NCI-H2107 (cell line): ENCODE measurements around the gene NCAPG.
"Not testable (repeated sequence)": the region's sequence is repeated elsewhere in the genome, so short reads cannot be mapped to it uniquely, and the experiment has no call there.

ENCODE experiments used
- DNase-seq: peaks from one replicate; lab custom pipeline; 2025; lab: John Stamatoyannopoulos, UW

The NCAPG gene

DNA sequence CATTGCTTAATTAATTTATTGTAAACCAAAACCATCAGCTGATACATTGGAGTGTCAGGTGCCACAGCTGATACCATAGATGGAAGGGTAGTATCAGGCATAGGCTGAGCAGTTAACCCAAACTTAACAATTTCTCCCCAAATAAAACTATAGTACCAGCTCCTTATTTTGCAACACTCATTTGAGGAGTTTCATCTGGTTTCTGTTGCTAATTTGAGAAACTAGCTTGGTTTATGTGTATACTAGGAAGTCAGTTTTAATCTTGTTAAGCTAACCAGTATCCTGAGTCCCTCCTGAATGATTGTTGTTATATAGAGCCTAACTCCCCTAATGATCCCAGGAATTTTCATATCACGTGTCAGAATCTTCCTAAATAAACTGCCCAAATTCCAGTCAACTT is 13.0 kb upstream of the NCAPG start:
- DNase-seq, result no peak

DNA sequence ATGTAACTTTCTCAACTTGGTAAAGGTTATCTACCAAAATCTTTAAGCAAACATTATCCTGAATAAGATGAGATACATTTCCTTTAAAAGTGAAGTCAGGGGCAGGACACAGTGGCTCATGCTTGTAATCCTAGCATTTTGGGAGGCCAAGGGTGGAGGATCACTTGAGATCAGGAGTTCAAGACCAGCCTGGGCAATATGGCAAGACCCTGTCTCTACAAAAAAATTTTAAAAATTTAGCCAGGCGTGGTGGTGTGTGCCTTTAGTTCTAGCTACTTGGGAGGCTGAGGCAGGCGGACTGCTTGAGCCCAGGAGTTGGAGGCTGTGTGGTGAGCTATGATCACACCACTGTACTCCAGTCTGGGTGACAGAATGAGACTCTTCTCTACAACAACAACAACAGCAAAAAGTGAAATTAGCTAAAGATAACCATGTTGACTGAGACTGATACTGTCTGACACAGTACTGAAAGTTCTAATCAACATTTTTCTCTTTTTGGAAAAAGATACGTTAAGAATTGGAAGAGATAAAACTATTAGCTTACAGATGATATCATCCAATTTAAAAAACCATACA is 5.1 kb upstream of the NCAPG start:
- DNase-seq, result no peak

DNA sequence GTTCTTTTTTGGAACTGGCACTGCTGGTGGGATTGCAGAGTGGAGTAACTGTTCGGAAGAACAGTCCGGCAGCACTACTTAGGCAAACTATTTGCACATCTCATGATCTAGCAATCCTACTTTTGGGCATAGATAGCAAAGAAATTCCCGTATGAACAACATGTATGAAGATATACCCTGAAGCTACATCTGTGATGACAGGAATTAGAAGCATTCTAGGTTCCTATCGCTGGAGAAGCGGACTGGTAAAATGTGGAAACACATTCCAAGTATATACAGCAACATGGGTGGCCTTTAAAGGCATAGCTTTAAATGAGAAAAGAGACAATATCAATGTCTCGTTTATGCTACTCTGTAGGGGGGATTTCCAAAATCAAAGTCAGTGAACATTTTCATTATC is 3.3 kb upstream of the NCAPG start:
- DNase-seq, result no peak

DNA sequence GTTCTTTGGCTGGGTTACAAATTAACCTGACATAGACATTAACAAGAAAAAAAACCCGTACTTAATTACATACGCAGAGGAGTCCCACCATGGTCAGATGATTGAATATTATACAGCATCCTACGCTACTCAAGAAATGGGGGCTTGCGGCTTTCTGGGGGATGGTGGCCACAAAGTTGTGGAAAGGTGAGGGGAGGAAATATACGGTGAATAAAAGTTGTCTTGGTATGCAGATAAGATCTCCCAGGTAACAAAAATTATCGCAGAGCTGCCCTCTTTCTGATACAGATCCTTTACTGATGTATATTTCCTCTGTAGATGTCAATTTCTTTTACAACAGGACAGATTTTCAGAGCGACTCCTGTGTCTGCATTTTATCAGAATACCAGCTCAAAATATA is 1.1 kb upstream of the NCAPG start:
- no peak for DNase-seq

DNA sequence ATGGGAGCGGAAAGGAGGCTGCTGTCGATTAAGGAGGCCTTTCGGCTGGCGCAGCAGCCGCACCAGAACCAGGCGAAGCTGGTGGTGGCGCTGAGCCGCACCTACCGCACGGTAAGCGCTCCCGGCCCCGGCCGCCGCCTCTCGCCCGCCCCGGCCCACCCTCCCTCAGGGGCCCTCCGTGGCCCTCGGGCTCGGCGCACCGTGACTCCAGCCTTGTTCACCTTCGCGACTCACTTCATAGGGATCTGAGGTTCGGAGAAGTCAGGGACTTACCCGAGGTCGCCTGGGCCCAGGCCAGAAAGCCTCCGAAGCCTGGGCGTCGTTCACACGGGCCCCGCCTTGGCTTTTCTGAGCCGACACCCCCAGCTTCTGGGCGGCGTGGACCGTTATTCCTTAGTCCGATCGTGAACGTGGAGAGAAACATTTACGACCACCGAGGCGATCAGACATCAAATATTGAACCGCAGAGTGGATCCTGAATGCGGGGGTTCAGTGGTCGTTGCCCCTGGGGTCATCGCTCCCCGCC is 362 bp downstream of the NCAPG start:
- DNase-seq, result no peak

DNA sequence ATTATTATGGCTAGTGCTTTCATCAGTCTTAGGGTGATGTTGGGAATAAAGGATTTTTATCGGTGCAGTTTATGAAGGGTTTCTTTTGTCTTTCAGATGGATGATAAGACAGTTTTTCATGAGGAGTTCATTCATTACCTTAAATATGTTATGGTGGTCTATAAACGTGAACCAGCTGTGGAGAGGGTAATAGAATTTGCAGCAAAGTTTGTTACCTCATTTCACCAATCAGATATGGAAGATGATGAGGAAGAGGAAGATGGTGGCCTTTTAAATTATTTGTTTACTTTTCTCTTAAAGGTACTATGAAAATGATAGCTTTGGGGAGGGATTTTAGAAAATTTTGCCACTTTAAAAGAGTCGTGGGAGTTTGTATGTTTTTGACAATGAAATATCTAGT is 1.3 kb downstream of the NCAPG start:
- no peak for DNase-seq

DNA sequence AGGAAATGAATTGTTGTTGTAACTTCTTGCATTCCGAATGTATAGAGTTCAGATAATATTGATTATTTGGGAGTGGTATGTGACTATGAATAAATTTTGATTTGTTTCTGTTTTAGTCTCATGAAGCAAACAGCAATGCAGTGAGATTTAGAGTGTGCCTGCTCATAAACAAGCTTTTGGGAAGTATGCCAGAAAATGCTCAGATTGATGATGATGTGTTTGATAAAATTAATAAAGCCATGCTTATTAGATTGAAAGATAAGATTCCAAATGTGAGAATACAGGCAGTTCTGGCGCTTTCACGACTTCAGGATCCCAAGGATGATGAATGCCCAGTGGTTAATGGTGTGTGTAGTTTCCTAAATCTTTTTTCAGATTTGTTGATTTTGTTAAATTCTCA is 2.0 kb downstream of the NCAPG start:
- no peak for DNase-seq

DNA sequence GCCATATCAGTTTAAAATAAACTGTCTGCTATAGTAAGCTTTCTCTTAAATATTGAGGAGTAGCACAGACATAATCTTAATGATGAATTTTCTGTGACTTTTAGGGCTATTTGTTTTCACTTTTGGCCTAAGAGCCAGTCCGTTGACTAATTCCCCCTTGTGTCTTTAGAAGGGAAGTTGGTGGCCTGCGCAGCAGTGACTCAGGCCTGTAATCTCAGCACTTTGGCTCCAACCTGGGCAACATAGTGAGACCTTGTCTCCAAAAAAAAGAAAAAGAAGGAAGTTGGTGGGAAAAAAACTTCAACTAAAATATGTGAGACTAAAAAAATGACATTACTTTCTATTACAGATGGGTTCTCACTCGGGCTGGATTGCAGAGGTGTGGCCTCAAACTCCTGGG is 3.4 kb downstream of the NCAPG start:
- DNase-seq, result no peak

DNA sequence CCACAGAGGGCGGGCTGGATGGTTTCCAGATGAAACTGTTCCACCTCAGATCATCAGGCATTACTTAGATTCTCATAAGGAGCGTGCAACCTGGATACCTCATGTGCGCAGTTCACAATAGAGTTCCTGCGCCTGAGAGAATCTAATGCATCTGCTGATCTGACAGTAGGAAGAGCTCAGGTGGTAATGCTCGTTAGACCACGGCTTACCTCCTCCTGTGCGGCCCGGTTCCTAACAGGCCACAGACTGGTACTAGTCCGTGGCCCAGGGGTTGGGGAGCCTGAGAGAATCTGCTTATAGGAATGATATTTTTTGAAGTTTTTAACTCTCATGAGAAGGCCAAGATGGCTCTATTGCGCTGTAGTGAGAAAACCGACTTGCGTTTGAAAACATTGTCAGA is 5.4 kb downstream of the NCAPG start:
- DNase-seq, result no peak

DNA sequence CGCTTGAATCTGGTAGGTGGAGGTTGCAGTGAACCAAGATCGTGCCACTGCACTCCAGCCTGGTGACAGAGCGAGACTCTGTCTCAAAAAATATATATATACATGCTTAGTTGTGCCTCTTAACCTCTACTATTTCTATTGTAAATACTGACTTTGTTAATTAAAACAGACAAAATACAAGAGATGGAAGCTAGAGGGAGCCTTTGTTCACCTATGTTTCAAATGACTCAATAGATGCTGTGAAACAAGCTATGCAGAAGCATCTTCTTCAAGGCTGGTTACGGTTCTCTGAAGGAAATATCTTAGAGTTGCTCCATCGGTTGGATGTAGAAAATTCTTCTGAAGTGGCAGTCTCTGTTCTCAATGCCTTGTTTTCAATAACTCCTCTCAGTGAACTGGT is 6.2 kb downstream of the NCAPG start:
- DNase-seq, result no peak

DNA sequence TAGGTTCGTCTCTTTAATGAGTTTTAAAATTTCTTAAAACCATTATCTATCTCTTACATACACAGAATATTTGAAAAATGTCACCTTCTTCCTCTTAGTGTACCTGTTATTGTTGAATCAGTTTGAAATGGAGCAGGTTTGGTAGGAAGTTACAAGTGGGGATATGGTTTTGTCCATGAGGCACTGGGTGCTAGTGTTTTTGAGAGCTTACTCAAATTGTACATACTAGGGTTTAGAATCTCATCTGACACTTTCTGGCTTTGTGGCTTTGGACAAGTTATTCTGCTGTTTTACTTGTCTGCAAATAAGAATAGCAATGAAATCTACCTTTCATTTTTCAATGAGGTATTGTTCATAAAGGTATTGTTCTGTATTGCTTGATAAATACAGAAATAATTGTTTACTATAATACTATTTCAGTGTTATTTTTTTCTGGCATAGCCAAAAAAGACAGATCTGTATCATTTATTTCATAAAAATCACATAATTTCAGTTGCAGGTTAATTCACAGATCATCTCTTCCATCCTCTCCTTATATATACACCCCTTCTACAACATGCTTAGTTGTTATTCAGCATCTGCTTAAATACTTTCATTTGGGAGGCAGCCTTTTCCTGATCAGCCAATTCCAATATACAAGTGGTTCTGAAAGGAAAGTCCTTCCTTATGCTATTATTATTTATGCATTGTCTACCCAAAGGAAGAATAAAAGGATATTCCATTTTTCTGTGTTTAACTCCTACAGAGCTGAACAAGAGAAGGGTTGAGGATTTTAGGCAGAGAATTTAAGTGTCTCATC is 13.3 kb downstream of the NCAPG start:
- no peak for DNase-seq

DNA sequence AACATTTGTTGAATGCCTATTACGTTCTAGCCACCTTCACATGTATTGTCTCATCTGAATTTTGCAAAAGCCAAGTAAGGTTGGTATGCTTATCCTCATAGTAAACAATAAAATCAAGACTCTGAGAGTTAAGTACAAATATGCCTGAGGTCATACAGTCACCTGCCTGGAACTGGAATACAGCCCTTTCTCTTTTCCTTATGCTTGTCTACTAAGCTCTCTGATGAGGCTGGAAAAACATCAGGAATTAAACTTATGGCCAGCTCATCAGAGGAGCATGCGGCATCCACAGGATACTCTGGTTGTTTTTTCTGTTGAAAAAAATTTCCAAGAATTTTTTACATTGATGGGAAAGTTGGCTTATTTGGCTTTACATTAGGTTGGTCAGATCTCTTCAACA is 35.5 kb downstream of the NCAPG start:
- DNase-seq, result no peak

DNA sequence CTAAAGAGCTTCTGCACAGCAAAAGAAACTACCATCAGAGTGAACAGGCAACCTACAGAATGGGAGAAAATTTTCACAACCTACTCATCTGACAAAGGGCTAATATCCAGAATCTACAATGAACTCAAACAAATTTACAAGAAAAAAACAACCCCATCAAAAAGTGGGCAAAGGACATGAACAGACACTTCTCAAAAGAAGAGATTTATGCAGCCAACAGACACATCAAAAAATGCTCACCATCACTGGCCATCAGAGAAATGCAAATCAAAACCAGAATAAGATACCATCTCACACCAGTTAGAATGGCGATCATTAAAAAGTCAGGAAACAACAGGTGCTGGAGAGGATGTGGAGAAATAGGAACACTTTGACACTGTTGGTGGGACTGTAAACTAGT is 39.5 kb downstream of the NCAPG start:
- DNase-seq, result not testable (repeated sequence)

DNA sequence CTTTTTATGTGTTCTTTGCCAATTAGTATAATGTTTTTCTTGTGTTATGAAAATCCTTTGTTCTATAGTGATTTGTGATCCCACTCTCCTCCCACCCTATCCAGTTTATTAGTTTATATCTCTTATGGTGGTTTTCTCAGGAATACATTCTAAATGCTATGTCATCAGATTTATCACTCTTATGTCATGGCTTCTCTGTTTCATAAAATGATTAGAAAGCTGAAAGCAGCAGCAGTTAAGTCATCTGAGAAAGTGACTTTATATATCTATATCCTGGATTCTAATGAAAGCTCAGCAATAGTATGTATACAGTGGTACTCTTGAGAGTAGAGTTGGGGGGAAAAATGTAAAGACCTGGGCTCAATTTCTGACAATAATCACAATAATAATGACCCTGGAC is 41.2 kb downstream of the NCAPG start:
- DNase-seq, result no peak

DNA sequence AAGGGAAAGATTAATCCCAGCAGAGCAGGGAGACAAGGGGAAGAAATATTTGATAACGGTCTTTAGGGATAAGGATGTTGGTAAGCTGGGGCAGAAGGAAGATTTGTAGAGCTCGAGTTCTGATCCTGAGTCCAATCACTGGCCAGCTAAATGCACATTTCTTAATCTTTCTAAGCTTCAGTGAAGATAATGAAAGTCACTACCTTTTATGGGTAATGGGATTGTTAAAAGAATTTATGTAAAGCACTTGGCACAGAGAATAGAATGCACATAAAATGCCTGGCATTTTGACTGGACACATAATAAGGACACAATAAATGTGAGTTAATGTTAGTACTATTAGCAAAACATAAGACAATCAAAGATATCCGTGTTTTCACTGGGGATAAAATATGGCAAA is 43.3 kb downstream of the NCAPG start:
- no peak for DNase-seq

DNA sequence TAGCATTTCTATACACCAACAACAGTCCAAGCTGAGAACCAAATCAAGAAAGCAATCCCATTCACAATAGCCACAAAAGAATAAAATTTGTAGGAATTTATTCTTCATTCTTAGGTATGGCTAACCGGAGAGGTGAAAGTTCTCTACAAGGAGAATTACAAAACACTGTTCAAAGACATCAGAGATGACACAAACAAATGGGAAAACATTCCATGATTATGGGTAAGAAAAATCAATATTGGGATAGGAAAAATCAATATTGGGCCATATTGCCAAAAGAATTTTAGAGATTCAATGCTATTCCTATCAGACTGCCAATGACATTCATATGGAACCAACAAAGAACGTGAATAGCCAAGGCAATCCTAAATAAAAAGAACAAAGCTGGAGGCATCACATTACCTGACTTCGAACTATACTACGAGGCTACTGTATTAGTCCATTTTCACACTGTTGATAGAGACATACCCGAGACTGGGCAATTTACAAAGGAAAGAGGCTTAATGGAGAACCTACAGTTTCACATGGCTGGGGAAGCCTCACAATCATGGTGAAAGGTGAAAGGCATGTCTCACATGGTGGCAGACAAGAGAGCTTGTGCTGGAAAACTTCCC is 49.1 kb downstream of the NCAPG start:
- no peak for DNase-seq

DNA sequence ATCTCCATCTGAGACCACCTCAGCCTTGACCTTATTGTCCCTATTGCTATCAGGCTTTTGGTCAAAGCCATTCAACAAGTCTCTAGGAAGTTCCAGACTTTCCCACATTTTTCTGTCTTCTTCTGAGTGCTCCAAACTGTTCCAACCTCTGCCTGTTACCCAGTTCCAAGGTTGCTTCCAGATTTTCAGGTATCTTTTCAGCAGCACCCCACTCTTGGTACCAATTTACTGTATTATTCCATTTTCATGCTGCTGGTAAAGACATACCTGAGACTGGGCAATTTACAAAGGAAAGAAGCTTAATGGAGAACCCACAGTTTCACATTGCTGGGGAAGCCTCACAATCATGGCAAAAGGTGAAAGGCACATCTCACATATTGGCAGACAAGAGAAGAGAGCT is 51.1 kb downstream of the NCAPG start:
- not testable (repeated sequence) for DNase-seq

DNA sequence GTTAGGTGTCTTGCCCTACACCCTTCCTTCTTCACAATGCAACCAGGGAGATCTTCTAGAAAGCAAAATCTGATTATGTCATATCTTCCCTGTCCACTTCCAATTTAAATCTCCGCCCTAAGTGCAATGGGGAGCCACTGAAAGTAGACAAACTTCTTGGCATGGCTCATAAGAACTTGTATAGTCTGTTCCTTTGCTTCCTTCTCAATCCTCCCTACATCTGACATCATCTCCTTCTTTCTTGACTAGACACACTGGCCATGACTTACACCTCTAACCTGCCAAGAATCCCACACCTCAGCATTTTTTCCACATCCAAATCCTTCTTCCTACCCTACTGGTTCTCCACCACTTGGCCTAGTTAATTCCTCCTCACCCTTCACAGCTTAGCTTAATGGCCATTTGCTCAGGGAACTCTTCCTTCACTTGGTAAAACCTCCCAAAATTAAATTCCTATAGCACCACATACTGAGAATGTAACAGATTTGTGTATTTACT is 55.1 kb downstream of the NCAPG start:
- DNase-seq, result no peak

DNA sequence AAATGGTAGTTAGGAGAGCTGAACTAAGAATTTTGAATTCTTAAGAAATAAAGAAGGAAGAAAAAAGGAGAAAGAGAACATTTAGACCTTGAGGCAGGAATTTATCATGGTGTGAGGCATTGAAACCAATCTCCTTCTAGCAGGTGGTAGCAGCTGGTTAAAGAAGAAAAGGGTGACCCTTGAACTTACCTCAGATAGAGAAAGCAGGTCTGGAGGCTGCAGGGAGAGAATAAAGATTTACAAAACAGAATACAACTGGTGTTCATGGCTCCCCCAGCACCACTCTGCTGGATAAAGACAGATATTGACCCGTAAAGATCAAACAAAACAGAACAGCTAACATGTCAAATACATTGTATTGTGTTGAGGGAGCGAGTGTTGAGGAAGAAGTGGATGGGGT is 56.0 kb downstream of the NCAPG start:
- DNase-seq, result no peak

DNA sequence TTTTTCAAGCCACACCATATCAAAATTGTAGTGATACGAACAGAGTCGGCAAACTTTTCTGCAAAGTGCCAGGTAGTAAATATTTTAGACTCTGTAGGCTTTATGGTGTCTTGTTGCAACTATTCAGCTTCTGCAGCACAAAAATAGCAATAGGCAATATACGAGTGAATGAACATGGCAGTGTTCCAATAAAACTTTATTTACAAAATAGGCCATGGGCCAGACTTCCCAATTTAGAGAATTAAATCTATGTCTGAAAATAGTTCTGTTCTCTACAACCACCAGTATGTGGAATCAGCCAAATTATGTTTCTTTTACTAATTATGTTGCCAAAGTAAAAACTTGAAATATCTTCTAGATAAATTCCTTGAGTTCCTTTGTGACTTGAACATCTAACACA is 56.5 kb downstream of the NCAPG start:
- no peak for DNase-seq

DNA sequence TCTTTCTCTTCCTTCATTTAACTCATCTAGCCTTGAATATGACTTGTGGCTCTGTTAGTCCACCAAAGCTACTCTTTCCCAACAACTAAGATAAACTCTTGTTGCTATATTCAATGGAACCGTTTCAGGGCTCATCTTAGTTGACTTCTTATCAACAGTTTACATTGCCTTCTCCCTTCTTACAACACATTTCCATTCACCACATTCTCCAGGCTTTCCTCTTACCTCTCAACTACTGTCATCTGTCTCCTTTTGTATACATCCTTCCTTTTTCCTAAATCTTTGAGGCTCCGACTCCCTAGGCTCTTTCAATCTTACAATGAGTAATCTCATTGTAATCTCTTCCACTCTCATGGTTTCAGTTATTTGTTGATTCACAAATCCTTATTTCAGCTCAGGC is 58.5 kb downstream of the NCAPG start:
- no peak for DNase-seq

DNA sequence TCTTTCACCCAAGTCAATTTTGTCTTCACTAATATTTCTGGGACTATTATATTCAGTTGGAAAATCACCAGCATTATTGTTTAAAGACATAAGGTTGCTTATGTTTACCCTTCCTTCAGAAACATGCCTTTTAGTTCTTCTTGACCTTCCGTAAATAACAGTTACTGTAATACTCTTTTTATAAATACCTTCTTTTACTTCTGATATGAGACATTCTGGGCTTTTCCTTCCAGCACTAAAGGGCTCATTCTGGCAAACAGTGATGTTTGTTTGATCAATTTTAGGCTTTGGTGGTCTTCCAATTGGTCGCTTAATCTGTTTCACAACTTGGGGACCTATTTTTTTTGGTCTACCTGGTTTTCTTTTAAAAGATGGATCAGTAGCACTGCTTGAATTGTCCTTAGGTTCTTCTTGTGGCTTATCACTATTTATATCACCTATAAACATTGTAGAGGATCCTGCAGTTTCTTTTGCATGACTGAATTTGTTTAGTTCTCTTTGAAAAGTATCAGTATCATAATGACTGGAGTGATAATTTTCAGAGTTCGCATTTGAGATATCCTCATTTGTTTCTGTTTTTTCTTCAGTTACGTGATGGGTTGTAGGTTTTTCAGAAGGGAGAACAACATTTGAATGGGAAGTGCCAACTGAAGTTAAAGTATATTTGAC is 64.8 kb downstream of the NCAPG start:
- DNase-seq, result no peak

DNA sequence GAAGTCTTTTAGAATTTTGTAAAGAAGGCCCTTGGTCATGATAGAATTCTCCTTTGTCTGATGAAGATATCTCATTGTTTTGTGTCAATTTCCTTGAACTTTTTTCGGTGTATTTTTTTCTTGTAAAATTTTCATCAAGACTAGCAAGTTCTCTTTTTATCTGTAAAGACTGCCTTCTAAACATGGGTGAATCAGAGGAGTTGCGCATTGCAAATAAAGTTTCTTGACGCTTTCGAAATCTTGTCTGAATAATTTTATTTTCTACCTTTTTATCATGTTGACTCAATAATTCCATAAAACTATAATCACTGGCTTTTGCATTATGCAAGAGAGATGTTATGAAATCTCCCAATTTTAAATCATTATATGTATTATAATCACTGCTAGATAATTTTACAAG is 66.2 kb downstream of the NCAPG start:
- DNase-seq, result no peak
